ENCODE data around the gene MAP4K4.

DNA sequence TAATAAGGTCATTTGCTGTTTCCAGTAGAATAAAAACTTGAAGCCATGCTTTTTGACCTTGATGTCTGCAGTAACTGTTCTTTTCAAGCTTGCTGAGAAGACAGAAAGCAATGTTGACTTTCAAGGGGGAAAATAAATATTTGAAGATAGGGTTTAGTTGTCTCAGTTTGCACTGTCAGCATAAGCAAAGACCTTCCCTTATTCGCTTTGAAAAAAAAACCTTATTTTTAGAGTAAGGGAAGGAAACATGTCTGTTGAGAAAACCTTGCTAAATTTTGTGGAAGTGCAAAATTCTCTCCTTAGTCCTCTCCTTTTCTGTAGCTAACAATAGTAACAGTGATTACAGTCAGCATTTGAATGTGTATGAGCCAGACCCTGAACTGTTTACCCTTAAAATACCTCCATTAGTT lies 43.1 kb downstream of the MAP4K4 start:
- TF ChIP-seq, protein P1, sequence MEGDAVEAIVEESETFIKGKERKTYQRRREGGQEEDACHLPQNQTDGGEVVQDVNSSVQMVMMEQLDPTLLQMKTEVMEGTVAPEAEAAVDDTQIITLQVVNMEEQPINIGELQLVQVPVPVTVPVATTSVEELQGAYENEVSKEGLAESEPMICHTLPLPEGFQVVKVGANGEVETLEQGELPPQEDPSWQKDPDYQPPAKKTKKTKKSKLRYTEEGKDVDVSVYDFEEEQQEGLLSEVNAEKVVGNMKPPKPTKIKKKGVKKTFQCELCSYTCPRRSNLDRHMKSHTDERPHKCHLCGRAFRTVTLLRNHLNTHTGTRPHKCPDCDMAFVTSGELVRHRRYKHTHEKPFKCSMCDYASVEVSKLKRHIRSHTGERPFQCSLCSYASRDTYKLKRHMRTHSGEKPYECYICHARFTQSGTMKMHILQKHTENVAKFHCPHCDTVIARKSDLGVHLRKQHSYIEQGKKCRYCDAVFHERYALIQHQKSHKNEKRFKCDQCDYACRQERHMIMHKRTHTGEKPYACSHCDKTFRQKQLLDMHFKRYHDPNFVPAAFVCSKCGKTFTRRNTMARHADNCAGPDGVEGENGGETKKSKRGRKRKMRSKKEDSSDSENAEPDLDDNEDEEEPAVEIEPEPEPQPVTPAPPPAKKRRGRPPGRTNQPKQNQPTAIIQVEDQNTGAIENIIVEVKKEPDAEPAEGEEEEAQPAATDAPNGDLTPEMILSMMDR (conservative IDR thresholded peaks at IDR 0.05), result no peak
- TF ChIP-seq ZFX (IDR thresholded peaks at IDR 0.05), result no peak

Measured in C4-2B (cell line).